ENCODE measurements around the gene GCDH.
"Not testable (repeated sequence)": the region's sequence is repeated elsewhere in the genome, so short reads cannot be mapped to it uniquely, and the experiment has no call there.

Gene GCDH

DNA sequence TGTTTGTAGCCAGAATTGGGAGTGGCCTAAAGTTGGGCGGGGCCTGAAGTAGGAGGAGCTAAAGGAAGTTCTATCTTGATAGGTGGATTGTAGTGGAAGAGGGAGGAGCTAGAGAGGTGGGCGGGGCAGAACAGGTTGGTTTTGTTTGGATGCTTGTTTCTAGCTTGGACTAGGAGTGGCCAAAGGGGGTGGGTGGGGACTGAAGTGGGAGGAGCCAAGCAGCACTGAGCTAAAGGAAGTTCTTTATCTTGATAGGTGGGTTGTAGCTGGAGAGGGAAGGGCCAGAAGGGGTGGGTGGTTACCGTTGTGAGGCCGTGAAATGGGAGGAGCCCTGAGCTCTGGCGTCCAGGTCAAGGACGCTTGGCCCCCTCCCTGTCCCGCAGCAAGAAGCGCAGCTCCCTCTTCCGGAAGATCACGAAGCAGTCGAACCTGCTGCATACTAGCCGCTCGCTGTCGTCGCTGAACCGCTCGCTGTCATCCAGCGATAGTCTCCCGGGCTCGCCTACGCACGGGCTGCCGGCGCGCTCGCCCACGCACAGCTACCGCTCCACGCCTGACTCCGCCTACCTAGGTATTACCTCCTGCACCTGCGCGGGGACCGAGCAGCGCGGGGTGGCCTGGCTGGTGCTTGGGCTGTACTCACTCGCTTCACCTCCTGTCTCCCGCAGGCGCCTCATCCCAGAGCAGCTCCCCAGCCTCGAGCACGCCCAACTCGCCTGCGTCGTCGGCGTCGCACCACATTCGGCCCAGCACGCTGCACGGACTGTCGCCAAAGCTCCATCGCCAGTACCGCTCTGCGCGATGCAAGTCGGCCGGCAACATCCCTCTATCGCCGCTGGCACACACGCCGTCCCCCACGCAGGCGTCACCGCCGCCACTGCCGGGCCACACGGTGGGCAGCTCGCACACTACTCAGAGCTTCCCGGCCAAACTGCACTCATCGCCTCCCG is 17.7 kb upstream of the GCDH start:
- DNase-seq: peak; percentile 27

DNA sequence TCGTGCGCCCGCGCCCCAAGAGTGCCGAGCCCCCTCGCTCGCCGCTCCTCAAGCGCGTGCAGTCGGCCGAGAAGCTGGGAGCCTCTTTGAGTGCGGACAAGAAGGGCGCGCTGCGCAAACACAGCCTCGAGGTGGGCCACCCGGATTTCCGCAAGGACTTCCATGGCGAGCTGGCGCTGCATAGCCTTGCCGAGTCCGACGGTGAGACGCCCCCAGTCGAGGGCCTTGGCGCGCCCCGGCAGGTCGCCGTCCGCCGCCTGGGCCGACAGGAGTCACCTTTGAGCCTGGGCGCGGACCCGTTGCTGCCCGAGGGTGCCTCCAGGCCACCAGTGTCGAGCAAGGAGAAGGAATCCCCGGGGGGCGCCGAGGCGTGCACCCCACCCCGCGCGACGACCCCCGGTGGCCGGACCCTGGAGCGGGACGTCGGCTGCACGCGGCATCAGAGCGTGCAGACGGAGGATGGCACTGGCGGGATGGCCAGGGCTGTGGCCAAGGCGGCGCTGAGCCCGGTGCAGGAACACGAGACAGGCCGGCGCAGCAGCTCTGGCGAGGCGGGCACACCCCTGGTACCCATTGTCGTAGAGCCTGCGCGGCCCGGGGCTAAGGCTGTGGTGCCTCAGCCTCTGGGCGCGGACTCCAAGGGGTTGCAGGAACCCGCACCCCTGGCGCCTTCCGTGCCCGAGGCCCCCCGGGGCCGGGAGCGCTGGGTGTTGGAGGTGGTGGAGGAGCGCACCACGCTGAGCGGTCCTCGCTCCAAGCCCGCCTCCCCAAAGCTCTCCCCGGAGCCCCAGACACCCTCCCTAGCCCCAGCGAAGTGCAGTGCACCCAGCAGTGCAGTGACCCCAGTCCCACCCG is 16.8 kb upstream of the GCDH start:
- no peak for DNase-seq

DNA sequence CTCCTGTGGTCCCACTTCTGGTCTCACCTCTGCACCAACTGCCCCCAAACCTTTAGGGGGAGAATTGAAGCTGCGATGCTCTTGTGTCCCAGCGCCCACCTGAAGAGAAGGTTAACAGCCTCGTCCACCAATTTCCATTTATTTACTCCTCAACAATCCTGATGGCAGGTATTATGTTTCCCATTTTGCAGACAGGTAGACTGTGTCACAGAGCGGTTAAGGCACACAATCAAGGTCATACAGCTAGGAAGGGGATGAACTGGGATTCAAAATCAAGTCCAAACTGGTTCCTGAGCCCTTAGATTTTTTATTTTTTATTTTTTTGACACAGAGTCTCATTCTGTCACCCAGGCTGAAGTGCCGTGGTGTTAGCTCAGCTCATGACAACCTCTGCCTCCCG is 15.9 kb upstream of the GCDH start:
- no peak for DNase-seq

DNA sequence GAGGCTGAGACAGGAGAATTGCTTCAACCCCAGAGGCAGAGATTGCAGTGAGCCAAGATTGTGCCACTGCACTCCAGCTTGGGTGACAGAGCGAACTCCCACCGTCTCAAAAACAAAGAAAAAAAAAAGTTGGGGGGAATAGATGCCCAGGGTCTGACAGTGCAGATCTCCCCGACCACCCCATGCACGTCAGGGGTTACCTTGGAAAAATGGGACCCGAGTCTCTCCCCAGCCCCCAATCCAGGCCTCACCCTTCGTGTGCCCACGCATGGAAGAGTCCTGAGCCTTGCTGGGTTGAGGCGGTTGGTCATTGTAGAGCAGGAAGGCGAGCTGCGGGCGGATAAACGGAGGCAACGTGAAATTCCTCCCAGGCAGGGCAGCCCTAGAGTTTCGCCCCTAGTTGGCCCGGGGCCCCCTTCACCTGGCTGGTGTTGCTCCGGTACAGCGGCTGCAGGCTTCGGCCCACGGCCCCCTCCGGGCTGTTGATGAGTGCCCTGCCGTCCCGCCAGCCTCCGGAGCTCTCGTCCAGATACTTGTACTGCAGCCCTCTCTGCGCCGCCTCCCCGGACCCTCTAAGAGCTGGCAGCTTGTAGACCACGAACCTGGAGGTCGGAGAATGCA is 10.3 kb upstream of the GCDH start:
- no peak for DNase-seq

DNA sequence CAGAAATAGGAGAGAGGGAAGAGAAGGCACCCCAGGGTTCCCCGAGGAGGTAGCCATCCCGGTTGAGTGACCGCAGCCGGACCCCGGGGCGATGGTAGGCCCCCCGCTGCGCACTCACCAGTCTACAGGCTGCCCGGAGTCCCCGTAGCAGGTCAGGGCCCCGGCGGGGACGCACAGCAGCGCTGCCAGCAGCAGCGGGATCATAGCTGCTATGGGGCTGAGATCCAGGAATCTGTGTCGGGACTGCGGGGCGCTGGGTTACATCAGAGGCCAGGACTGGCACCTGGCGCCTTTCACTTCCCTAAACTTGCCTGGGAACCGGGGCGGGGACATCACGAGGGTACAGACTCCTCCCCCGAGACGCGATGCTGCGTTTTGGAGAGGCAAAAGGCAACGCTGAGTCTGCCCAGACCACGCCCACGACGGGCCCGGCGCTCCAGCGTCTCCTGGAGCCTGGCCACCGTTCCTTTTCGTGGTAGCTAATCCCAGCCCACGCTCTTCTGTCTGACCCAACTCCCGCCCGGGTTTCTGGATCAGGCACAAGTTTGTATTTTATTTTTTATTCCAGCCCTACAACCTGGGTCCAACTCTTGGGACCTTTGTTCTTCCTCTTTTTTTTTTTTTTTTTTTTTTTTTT is 9.7 kb upstream of the GCDH start, which contains the start of gene DNASE2:
TSS of gene DNASE2 (minus strand) at position 278 of the 637 bp plus-strand sequence. CDS start at position 204, 74 bp downstream.
- peak; percentile 89 for DNase-seq

DNA sequence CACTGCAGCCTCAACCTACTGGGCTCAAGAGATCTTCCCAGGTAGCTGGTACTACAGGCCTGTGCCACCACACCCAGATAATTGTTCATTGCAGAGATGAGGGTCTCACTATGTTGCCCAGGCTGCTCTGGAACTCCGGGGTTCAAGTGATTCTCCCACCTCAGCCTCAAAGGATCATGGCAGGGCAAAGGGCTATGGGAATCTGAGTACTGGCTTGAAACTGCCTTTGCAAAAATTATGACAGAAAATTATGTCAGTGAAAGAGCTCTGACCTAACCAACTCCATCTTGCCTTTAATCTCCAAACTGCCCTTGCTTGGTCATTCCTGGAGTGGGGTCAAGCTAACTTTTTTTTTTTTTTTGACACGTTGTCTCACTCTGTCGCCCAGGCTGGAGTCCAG is 8.4 kb upstream of the GCDH start:
- DNase-seq: no peak

DNA sequence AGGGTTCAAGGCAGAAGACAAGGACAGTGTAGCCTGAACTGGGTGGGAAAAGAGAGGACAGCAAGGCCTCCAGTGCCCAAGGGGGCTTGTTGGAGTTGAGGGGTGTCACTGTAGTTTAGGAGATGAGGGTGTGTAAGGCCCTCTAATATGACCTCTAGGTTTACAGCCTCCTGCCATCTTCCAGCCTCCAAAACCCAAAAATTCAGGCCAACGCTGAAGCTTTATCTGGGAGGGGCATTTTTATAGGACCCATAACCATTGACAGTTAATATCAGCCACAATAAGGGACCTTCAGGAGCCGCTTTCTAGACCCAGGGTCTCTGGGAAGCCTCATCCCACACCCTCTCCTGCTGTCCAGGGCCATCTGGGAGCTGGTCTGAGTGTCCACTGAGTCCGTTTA is 6.8 kb upstream of the GCDH start:
- no peak for DNase-seq

DNA sequence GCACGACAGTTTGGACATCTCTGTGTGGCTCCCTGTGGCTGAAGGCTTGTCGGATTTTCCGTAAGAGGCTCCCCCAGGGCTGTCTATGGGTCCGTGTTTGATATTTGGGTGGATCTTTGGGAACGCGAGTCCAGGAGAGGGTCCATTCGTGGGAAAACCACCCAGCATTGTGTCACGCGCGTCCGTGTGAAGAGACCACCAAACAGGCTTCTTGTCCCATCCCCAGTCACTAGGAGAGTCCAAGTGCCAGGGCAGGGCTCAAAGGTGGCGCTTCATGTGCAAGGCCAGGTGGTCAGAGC is 6.4 kb upstream of the GCDH start:
- no peak for DNase-seq

DNA sequence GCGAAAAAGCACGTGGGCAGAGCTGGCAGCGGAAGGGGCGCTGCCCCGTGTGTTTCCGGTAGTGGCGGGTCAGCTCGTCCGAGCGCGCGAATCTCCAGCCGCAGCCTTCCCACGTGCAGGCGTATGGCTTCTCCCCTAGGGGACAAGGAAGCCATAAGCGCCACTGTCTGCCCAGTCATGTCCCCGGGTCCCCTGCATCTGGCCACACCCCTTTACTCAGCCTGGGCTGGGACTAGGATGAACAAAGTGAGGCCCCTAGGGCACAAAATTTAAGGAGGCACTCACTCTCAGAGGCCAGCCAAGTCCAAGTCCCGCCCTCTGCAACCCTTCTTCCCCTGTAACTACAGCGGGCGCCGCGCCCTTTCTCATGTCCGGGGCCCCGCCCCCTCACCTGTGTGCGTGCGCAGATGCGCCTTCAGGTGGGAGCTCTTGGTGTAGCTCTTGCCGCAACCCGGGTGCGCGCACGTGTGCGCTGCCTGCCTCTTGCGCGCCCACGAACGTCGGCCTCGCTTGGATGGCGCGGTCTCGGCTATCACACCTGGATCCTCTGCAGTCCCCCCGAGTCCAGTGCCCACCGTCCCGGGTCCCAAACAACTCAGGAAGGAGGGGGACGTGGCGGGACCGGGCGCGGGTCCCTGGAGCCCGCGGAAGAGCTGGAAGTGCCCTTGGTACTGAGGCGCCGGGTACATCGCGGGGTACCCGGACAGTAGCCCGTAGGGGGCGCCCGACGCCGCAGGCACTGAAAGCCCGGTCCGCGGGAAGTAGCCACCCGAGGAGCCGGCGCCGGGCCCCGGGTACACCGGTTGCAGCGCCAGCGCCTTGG is 5.8 kb upstream of the GCDH start:
- peak; percentile 21 for DNase-seq

DNA sequence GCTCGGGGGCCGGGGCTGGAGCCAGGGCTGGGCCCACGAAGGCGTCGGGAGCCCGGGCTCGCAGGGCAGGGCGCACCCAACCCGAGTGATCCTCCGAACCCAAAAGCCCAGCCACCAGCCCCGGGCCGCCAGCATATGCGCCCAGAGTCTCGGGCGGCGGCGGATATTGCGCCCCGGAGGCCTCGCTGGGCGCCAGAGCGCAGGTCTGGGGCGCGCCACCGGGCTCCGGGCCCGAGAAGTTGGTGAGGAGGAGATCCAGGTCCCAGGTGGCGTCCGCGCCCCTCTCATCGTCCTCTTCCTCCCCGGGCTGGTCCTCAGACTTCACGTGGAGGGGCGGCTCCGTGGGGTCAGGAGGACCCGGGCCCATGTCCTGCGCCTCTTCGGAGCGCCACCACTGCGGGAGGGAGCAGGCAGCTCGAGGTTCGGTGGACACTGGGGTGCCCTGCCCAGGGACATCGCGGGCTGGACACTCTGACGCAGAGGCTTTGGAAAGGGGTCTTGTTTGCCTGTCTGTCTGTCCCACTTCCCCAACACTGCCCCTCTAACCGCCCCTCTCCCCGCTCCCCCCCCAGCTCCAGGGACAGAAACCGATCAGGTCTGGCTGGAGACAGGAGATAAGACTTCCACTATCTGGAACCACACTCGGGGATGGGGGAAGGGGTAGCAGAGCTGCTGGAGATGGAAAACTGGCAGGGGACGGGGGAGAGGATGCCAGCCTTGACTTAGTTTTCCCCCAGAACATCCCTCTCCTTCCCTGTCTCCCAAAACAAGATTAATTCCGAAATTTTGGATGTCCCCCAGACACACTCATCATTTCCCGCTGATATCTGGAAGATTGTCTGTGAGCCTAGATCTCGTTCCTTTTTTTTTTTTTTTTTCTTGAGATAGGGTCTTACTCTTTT is 5.0 kb upstream of the GCDH start:
- DNase-seq: no peak

DNA sequence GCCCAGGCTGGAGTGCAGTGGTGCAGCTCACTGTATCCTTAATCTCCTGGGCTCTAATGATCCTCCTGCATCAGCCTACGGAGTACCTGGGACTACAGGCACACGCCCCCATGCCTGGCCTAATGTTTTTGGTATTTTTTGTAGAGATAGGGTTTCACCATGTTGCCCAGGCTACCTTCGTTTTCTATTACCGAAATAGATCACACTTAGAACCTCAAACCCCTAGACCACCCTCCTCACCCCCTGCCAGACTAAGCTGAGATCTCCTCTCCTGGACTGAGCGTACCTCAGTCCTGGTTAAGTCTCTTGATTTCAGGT is 4.3 kb upstream of the GCDH start:
- DNase-seq: no peak

DNA sequence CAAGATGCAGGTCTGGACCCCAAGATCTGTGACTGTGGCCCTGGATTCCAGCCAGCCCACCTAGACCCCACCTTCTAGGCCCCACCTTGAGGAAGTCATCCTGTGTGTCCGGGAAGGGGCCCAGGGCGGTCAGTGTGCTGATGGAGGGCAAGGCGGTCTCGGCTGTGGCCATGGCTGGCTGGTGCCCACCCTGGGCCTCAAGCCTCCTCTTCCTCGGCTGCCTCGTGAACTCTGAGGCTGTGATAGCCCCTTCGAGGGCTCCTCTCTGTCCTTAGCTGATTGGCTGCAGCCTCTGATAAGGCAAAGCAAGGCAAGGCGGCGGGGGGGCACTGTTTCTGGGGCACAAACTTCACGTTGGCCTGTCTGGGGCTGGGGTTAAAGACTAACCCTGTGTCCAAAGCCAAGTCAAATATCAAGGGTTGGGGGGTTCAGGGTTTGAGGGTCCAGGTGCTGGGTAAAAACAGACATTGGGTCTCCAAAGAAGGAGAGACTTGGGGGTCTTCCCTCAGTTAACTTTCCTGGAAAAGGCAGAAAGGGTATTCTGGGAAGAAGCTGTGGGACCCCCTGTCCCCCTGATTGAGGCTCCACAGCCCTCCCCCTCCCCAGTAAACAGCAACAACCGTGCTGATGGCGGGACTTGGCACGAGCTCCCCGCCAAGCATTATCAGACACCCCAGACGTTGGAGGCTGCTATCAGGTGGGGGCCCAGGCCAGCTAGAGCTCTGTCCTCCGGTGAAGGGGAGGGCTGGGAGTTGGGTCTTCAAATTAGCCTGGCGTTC is 3.8 kb upstream of the GCDH start, which contains the start of gene KLF1:
TSS of gene KLF1 (minus strand) at position 233 of the 779 bp plus-strand sequence. CDS start at position 172, 61 bp downstream.
- DNase-seq: no peak

DNA sequence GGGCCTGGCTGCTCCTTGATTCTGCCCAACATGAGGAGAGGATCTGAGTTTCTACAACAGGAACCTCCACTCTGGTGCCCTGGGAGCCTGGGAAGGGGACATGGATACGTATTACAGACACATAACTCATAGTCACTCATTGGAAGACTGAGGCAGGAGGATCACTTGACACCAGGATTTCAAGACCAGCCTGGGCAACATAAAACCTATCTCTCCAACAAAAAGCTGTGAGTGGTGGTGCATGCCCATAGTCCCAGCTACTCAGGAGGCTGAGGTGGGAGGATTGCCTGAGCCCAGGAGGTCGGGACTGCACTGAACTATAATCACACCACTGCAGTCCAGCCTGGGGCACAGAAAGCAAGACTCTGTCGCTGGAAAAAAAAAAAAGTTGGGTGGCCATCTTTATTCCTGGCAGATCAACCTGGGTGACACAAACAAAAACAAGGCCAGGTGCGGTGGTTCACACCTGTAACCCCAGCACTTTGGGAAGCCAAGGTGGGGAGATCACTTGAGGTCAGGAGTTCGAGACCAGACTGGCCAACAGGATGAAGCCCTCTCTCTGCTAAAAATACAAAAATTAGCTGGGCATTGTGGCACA is 2.9 kb upstream of the GCDH start:
- no peak for DNase-seq

DNA sequence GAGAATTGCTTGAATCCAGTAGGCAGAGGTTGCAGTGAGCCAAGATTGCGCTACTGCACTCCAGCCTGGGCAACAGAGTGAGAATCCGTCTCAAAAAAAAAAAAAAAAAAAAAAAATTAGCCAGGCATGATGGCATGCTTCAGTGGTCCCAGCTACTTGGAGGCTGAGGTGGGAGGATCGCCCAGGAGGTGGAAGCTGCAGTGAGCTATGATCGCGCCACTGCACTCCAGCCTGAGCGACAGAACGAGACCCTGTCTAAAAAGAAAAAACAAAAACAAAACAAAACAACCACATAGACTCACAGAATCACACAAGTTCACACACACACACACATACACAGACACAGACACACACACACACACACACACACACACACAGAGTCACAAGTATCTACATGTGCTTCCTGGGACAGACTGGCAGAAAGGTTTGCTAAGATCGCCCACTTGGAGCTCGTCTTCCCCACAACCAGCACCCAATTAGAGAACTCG is 617 bp upstream of the GCDH start:
- not testable (repeated sequence) for DNase-seq

DNA sequence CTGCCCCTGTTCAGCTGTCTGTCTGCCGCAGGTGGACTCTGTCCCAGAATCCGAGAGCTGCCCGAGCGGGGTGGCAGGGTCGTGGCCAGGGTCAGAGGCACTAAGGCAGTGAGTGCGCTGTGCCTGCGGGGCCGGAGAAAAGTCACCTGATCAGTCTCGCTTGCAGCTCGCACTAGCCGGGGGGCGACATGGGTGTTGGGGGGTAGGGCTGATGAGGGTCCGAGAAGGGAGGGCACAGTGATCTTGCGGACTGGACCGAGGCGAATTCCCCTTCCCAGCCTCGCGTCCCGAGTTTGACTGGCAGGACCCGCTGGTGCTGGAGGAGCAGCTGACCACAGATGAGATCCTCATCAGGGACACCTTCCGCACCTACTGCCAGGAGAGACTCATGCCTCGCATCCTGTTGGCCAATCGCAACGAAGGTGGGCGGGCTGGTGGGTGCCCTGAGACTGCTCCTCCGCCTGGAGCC is 627 bp downstream of the GCDH start:
- no peak for DNase-seq

DNA sequence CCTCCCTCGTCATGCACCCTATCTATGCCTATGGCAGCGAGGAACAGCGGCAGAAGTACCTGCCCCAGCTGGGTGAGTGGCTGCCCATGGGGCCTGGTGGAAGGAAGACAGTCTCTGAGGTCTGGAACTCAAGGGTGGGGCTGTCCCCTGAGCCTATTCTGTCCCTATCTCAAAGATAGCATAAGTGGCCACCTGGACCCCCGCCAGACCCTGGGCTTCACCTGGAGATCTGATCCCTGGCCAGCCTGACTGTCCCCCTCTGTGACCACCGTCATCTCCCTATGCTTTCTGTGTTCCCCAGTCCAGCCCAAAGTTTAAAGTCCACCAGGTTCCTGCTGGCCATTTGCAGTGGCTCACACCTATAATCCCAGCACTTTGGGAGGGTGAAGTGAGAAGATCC is 2.6 kb downstream of the GCDH start:
- DNase-seq: no peak

DNA sequence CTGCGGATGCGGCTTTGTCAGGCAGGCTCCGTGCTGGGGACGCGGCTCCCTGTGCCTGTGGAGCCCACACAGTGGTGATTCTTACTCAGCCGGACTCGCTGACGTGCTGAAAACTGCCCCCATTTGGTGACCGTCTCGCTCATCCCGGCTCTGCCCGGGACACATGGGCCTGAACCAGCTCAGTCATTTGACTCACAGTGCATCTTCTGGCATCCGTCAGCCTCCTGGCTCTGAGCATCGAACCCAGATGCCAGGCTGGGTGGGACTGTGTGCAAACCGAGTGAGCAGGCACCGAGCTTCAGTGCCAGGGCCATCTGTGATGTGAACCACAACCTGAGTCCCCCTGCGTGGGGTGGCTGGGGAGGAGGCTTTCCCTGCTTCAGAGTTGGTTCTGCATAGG is 5.5 kb downstream of the GCDH start:
- no peak for DNase-seq

DNA sequence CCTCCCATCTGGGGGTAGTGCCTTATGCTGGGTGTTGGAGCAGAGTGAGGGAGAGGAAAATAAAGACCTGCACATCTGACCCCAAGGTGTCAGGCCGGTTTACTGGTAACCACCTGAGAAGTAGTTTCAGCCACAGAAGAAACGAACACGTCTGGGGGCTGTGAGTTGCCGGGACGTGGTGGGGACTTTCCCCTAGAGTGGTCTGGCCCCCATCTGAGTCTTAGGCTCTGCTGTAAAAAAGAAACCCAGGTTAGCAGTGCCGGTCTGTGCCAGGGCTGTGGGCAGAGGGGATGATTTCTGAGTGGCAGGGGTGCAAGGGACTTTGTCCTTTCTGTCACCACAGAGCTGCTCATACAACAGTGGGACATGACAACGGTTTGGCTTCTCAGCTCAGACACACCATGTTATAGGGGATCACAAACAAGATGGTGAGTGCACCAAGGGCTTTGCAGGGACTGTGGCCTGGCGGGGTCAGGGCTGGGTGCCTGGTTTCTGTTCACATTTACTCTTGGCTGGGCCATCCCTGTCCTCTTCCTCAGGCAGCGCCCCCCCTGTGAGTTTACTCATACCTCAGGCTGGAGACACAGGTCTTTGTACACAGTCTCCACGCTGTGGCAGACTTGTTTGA is 9.0 kb downstream of the GCDH start:
- DNase-seq: no peak

DNA sequence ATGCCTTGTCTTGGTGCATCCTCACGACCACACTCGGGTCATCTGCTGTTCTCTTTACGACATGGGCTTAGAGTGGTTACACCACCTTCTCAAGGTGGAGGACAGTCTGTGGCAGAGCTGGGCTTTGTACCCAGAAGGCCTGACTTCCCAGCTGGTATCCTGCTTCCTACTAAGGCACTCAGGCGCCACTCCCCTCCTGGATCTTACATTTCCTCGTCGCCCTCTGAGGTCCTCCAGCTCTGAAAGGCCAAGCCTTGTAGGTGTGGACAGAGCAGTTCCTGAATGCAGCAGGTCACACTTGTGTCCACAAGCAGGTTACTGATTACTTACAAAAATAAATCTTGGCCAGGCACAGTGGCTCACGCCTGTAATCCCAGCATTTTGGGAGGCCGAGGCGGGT is 16.2 kb downstream of the GCDH start:
- no peak for DNase-seq

Measured in fibroblast of upper back skin (primary cell).